HPDE6-E6E7 (cell line): Measurements from ENCODE around the gene PRKAR1B.

Experiments used
- DNase-seq: peaks from one replicate; pipeline ENCODE4 v3.0.0; 2011; ENCODE audit warnings: missing footprints; ENCODE audit errors: extremely low spot score

The PRKAR1B gene

GRCh38 chr7:572416-573268 is 154.4 kb downstream of the PRKAR1B start:
- DNase-seq = no peak

GRCh38 chr7:571718-572415 is 155.2 kb downstream of the PRKAR1B start:
- DNase-seq = no peak

GRCh38 chr7:571096-571717 is 155.9 kb downstream of the PRKAR1B start:
- DNase-seq = no peak

DNA sequence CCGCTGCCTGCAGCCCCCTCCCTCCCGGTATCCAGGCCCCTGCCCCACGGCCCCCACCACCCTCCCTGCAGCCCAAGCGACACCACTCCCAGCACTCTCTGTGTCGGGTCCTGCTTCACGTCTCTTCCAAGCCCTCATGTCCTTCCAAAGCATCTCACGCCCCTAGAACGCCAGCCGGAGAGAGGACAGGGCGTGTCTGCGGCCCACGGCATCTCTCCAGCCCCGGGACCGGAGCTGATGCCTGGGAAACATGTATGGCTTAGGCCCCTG is 156.3 kb downstream of the PRKAR1B start:
- no peak for DNase-seq

- DNase-seq = no peak
These were observed 156.9 kb downstream of the PRKAR1B start for GRCh38 chr7:569996-570800.

DNA sequence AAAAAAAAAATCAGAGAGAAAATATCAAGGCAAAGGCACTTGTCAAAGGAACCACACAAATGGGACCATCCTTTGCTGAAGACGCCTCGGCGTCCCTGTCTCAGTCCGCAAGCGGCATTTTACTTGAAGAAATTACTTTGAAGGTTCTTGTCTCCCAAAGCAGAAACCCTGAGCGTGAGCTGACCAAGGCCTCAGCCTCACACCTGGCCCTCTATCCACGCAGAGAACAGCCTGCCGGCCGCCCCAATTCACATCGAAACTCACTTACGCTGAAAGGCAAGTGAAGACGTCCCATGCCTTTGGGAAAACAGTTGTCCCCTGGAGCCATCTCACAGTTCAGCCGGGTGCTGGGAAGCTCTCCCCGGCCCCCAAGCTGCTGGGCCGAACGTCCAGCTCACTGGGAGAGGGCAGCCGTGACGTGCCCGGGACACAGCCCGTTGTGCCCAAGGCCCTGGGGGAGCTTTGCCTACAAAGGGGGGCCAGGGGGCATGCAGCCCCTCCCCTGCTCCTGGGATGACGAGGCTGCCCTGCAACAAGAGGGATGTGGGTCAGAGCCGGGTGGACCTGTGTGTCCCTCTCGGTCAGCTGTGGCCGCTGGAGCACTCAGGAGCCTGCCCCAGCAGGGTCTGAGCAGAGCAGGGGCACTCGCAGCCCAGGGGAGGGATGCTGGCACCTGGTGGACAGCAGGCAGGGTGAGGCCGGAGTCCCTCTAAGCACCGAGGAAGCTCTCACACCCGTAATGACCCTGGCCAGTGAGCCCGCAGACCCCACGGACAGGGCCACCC is 157.8 kb downstream of the PRKAR1B start:
- no peak for DNase-seq

DNA sequence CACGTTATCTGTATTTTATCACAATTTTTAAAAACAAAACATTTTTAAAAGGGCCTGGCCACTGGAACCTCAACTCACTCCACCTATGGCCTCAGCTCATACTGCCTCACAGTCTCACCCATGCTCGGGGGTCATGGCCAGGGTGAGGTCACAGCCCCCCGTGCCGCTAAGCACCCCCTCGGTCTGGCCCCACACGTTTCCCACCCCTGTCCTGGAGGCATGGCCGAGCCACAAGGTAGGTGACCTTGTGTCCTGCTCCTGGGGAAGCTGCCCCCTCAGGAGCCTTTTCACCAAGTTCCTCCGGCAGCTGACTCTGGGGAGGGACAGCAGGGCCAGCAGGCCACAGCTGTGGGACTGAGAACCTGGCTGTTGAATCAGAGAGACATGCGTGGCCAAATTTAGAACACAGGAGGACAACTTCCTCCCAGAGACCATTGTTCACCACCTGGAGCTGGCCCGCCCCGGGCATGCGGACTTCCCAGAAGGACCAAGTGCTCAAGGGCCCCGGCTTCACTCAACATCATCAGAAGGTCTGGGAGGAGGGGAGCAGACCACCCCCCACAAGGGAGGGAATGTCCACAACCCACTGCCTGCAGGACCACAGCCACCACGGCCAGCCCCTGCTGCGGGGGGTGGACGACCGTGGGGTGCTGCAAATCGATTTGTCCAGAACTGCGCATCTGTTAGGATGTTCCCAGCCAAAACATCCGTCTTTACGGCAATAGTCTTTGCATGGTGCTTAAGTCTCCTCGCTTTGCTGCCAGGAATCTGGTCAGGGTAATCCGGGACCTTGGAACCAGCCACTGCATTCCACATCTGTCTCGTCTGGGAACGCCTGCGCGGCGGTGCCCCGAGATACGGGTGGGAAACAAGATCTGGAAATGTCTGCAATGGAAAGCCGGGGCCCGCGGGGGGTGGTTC is 158.8 kb downstream of the PRKAR1B start:
- no peak for DNase-seq

GRCh38 chr7:567305-567883 is 159.7 kb downstream of the PRKAR1B start:
- no peak for DNase-seq

- no peak for DNase-seq
These were observed 161.0 kb downstream of the PRKAR1B start for GRCh38 chr7:566100-566499.

DNA sequence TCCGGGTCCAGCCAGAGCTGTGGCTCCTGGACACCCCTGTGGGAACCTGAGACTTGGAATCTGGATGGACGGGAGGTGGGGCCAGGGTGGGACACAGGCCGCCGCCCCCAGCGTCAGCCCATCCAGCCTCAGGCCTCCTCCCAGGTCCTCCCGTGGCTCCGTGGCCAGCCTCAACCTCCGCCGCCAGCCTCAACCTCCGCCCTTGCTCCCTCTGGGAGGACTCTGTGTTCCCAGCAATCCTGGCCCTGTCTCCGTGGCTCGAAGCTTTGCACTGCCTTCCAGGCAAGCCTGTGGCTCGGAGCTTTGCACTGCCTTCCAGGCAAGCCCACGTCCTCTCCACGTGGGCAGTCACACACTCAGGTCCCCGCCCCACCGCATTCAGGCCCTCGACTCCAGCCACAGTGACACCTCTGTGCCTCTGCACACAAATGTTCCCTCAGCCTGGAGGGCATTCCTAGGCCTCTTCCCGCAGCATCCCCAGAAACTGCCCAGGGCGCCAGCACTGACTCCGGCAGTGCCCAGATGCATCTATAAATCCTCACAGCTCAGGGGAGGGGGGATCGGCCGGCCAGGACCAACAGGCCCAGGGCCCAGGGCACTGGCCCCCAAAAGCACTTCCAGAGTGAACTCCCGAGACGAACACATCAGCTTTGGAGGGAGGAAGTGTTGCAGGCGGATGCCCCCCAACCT is 162.8 kb downstream of the PRKAR1B start:
- no peak for DNase-seq

DNA sequence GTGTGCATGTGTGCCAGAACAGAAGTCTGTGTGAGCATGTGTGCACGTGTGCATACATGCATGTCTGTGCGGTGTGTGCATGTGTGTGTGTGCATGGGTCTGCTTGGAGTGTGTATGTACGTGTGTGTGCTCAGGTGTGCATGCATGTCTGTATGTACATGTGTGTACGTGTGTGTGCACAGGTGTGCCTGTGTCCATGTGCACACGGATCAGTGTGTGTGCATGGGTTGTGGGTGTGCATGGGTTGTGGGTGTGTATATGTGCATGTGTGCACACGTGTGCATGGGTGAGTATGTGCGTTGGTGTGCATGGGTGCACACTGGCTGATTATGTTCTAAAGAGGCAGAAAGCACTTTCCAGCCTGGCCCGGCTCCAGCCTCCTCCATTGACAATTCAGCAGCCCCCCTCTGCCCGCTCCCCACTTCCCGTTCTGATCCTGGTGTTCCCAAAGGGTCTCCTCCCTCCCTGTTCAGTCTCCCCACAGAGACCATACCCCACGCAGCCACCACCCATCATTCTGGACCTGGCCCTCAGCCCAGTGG is 163.4 kb downstream of the PRKAR1B start:
- no peak for DNase-seq

- DNase-seq = no peak
These were observed 164.1 kb downstream of the PRKAR1B start for GRCh38 chr7:562789-563628.

- DNase-seq = no peak
These were observed 164.8 kb downstream of the PRKAR1B start for GRCh38 chr7:562374-562675.

- DNase-seq = no peak
These were observed 165.3 kb downstream of the PRKAR1B start for GRCh38 chr7:561631-562373.

- DNase-seq = no peak
These were observed 166.0 kb downstream of the PRKAR1B start for GRCh38 chr7:560966-561630.

DNA sequence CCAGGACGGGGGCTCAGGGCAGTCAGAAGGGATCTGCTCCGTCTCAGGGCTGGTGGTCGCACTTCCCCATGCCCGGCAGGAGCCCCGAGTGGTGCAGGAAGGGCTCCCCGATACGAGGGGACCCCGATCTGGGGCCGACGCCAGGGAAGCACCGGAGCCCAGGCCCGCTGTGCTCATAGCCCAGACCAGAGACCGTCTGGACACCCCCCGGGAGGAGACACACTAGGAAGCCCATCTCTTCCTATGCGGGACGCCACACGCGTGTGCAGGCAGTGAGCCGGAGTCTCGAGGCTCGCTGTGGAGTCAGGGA is 167.7 kb downstream of the PRKAR1B start:
- no peak for DNase-seq

DNA sequence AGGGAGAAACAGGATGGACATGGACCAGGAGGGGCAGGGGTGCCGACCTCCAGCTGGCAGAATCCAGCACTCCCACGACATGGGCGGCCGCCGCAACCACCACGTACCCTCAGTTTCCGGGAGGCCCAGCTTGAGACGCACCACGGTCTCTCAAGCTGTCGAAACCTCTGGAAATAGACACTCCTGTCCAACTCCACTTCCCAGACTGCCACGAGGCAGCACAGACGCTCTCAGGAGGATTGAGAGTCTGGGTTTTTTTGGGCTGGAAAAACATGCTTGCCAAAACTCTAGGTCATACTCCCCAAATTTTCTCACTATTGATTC is 169.6 kb downstream of the PRKAR1B start:
- DNase-seq = no peak
